HG03139 (cell line): ENCODE results near the gene ZNF625.
"Not testable (repeated sequence)": the region's sequence is repeated elsewhere in the genome, so short reads cannot be mapped to it uniquely, and the experiment has no call there.

Source experiments
- ATAC-seq: cut with Tn5 transposase; IDR thresholded peaks from one replicate; pipeline ENCODE4 v1.9.1; 2021; ENCODE audit not compliant: unreplicated experiment

Gene ZNF625

GRCh38 chr19:12139269-12139668 lies 17.3 kb downstream of the ZNF625 start:
- no peak for ATAC-seq

DNA sequence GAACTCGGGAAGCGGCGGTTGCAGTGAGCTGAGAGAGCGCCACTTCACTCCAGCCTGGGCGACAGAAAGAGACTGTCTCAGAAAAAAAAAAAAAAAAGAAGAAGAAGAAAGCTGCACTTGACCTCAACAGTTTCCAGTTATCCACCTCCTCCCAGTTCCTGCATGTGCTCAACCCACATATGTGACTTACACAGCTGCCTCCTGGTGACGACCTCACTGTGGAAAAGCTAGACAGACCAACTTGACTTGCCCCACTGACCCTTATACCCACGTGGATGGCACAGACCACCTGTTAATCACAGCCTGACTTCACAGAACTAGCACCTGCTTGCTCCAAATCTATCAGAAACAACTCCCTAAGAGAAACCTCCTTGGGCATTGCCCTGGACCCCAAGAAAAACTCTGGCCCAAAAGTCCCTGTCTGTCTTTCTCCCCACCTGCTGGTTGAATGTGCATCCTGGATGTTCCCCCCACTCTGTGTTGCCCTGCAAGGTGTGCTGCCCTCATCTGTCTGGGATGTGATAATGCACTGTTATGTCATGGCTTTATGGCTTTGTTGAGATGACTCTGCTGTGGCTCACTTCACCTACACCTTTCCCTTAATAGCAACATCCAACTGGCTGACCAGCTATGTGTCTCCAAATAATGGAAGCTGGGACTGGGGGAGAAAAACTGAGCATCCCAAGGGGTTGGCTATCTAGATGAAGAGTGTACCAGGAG lies 19.2 kb downstream of the ZNF625 start:
- ATAC-seq = no peak

GRCh38 chr19:12133069-12133468 lies 23.5 kb downstream of the ZNF625 start:
- ATAC-seq = no peak

- ATAC-seq = no peak
These were observed 29.8 kb downstream of the ZNF625 start for GRCh38 chr19:12126707-12127106.

GRCh38 chr19:12117201-12117970 lies 39.1 kb downstream of the ZNF625 start:
- ATAC-seq = no peak

GRCh38 chr19:12113121-12113520 lies 43.4 kb downstream of the ZNF625 start:
- no peak for ATAC-seq

DNA sequence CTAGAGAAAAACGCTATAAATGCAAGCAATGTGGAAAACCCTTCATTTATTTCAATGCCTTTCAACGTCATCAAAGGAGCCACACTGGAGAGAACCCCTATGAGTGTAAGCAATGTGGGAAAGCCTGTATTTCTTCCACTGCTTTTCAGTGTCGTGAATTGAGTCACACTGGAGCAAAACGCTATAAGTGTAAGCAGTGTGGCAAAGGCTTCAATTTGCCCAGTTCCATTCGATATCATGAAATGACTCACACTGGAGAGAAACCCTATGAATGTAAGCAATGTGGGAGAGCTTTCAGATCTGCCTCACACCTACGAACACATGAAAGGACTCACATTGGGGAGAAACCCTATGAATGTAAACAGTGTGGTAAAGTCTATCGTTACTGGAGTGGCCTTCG lies 43.8 kb downstream of the ZNF625 start:
- ATAC-seq = no peak

DNA sequence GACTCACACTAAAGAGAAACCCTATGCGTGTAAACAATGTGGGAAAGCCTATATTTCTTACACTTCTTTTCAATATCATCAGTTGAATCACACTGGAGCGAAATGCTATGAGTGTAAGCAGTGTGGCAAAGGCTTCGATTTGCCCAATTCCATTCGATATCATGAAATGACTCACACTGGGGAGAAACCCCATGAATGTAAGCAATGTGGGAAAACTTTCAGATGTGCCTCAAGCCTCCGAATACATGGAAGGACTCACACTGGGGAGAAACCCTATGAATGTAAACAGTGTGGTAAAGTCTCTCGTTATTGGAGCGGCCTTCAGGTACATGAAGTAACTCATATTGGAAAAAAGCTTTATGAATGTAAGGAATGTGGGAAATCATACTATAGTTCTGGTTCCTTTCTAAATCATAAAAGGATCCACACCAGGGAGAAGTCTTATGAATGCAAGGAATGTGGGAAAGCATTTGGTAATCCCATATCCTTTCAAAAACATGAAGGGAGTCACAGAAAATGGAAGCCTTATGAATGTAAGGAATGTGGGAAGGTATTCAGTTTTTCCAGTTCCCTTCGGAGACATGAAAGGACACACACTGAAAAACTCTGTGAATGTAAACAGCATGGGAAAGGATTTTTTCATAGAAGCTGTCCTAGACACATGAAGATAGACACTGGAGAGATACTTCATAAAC lies 44.4 kb downstream of the ZNF625 start:
- no peak for ATAC-seq

DNA sequence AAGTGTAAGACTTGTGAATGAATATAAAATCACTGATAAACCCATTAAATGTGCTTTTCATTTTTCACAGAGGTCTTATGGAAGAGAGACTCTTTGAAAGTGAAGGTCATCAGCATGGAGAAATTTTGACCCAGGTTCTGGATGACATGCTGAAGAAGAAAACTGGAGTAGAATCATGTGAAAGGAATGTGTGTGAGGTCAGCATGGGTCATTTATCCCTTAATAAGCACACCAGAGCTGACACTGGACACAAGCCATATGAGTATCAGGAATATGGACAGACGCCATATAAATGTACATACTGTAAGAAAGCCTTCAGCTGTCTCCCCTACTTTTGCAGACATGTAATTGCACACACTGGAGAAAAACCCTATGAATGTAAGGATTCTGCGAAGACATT lies 45.4 kb downstream of the ZNF625 start:
- ATAC-seq = no peak

DNA sequence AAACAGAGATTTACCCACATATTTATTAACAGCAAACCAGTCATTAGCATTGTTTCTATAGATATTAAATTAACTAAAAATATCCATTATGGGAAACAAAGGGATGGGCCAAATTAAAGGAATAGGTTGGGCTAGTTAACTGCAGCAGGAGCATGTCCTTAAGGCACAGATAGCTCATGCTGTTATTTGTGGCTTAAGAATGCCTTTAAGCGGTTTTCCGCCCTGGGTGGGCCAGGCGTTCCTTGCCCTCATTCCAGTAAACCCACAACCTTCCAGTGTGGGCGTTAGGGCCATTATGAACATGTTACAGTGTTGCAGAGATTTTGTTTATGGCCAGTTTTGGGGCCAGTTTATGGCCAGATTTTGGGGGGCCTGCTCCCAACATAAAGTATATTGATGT lies 52.6 kb downstream of the ZNF625 start:
- not testable (repeated sequence) for ATAC-seq

- no peak for ATAC-seq
These were observed 58.5 kb downstream of the ZNF625 start for GRCh38 chr19:12098040-12098439.

DNA sequence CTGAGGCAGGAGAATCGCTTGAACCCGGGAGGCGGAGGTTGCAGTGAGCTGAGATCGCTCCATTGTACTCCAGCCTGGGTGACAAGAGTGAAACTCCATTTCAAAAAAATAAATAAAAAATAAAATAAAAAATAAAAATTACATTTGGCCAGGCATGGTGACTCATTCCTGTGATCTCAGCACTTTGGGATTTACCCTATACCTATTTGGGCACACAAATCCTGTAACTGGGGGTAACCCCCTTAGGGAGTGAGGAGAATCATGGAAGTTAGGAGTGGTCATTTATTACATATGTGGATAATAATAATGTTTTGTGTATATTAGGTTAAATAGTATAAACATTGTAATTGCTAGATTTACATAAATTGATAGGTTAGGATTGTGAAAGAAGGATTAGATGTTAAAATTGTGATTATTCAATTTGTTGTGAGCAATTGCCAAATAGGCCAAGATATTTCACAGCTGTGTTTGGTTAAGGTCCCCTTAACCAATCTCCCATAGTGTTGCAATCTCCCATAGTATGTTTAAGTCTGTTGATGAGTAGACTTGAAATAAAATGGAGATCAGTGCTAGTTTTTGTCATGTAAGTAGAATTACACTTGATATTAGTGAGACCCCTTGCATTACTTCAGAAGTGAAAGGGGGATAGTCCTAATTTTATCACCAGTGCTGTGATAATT lies 61.3 kb downstream of the ZNF625 start:
- ATAC-seq = no peak
